Measurements from ENCODE around the gene LDLRAP1.

Gene LDLRAP1, protein sequence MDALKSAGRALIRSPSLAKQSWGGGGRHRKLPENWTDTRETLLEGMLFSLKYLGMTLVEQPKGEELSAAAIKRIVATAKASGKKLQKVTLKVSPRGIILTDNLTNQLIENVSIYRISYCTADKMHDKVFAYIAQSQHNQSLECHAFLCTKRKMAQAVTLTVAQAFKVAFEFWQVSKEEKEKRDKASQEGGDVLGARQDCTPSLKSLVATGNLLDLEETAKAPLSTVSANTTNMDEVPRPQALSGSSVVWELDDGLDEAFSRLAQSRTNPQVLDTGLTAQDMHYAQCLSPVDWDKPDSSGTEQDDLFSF

DNA sequence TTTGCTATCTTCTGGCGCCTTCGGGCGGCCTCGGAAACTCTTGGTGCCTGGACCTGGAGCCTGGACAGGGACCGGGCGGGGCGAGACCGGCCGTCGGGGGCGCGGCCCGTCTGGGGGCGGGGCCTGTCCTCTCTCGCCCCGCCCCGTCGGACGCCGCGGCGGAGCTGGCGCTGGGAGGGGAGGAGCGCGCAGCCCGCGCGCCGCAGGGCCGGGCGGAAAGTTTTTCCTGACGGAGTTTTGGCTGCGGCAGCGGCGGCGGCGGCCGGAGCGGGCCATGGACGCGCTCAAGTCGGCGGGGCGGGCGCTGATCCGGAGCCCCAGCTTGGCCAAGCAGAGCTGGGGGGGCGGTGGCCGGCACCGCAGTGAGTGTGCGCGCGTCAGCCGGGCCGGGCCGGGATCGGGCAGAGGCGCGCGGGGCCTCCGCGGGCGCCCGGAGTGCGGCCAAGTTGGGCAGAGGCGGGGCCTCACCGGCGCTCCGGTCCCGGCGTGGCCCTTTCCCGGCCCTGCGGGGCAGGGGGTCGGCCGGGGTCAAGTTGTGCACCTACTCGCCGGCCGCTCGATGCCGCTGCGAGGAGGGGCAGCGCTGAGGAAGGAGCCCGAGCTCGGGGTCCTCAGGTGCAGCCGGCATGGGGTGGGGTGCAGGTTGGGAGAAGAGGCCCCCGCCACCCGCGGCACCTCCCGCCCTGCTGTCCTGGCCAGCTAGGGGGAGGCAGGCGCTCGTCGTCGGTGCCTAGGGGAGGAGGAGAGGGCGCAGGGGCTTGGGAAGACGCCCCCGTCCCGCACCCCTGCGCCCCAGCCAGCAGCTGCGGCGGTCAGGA lies at the start of gene LDLRAP1:
Gene LDLRAP1, plus strand, starts transcription at position 182 of the 818 bp plus-strand sequence. Its CDS starts 93 bp downstream, at position 275.
- H3K36me3 ChIP-seq (ENCODE audit: insufficient read depth, low read length), result no peaks in the 10 kb centered on the region
- no peak within 1 kb of the TSS; the same call in 1 of the 2 replicates for H2AFZ ChIP-seq (ENCODE audit: low read length)
- H3K4me1 ChIP-seq (ENCODE audit: insufficient read depth, low read length, severe bottlenecking), result peaks cover 13% of the 10 kb centered on the region
- peak within 1 kb of the TSS; percentile 71 for H3K9ac ChIP-seq (ENCODE audit: low read length)
- H3K9me3 ChIP-seq (ENCODE audit: low read length), result no peaks in the 10 kb centered on the region
- H3K4me2 ChIP-seq (ENCODE audit: low read length), result peak within 1 kb of the TSS; percentile 83
- no peak within 1 kb of the TSS for H3K27ac ChIP-seq (ENCODE audit: low read depth, low read length, poor library complexity, severe bottlenecking)
- H3K27me3 ChIP-seq (ENCODE audit: insufficient read depth, low read length), result peaks cover 14% of the 10 kb centered on the region
- no peaks in the 10 kb centered on the region for H3K9me2 ChIP-seq (ENCODE audit: low read depth, low read length)
- H3F3A ChIP-seq (ENCODE audit: insufficient read depth, low read length), result no peaks in the 10 kb centered on the region
- TF ChIP-seq EZH2 (IDR thresholded peaks at IDR 0.05; ENCODE audit: borderline replicate concordance, low read length), result no peak
- TF ChIP-seq, protein P1, sequence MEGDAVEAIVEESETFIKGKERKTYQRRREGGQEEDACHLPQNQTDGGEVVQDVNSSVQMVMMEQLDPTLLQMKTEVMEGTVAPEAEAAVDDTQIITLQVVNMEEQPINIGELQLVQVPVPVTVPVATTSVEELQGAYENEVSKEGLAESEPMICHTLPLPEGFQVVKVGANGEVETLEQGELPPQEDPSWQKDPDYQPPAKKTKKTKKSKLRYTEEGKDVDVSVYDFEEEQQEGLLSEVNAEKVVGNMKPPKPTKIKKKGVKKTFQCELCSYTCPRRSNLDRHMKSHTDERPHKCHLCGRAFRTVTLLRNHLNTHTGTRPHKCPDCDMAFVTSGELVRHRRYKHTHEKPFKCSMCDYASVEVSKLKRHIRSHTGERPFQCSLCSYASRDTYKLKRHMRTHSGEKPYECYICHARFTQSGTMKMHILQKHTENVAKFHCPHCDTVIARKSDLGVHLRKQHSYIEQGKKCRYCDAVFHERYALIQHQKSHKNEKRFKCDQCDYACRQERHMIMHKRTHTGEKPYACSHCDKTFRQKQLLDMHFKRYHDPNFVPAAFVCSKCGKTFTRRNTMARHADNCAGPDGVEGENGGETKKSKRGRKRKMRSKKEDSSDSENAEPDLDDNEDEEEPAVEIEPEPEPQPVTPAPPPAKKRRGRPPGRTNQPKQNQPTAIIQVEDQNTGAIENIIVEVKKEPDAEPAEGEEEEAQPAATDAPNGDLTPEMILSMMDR (IDR thresholded peaks at IDR 0.05; ENCODE audit: low read length), result no peak
- no peaks in the 10 kb centered on the region for H3K79me2 ChIP-seq (ENCODE audit: insufficient read depth, low read length)
- peak within 1 kb of the TSS; percentile 68 for H3K4me3 ChIP-seq (ENCODE audit: low read depth, low read length, poor library complexity, severe bottlenecking)
- H4K20me1 ChIP-seq (ENCODE audit: insufficient read depth, low read length), result no peaks in the 10 kb centered on the region

DNA sequence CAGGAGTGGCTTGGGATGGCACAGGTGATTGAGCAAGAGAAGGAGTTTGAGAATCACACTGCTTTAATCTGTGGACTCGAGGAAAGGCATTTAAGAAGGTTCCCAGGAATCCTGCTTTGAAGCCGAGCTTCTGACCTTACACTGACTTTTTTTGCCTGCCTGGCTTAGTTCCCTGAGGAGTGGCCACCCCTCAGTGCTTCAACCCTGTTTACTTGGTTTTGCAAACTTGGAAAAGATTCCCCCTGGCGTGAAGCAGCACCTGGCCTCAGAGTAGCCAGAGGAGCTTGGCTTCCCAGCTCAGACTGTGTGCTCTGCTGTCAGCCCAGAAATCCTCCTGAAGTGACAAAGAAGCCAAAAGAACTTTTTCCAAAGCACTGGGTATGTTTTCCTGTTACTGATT lies 48.5 kb upstream of the LDLRAP1 start:
- Histone ChIP-seq H3K4me2 (ENCODE audit: low read length) (no peak overlapping the region), H3K9me2 (ENCODE audit: low read depth, low read length) (no peaks in the 10 kb centered on the region), H4K20me1 (ENCODE audit: insufficient read depth, low read length) (no peaks in the 10 kb centered on the region), H3K4me1 (ENCODE audit: insufficient read depth, low read length, severe bottlenecking) (no peaks in the 10 kb centered on the region), H3F3A (ENCODE audit: insufficient read depth, low read length) (no peaks in the 10 kb centered on the region), H3K27me3 (ENCODE audit: insufficient read depth, low read length) (no peaks in the 10 kb centered on the region), H3K27ac (ENCODE audit: low read depth, low read length, poor library complexity, severe bottlenecking) (no peak overlapping the region), H2AFZ (ENCODE audit: low read length) (no peak overlapping the region), H3K9ac (ENCODE audit: low read length) (no peak overlapping the region), H3K36me3 (ENCODE audit: insufficient read depth, low read length) (peaks cover 79% of the 10 kb centered on the region), H3K4me3 (ENCODE audit: low read depth, low read length, poor library complexity, severe bottlenecking) (no peak overlapping the region), H3K9me3 (ENCODE audit: low read length) (no peaks in the 10 kb centered on the region), H3K79me2 (ENCODE audit: insufficient read depth, low read length) (no peaks in the 10 kb centered on the region)
- TF ChIP-seq, protein P1 (IDR thresholded peaks at IDR 0.05; ENCODE audit: low read length), result no peak
- no peak for TF ChIP-seq EZH2 (IDR thresholded peaks at IDR 0.05; ENCODE audit: borderline replicate concordance, low read length)

DNA sequence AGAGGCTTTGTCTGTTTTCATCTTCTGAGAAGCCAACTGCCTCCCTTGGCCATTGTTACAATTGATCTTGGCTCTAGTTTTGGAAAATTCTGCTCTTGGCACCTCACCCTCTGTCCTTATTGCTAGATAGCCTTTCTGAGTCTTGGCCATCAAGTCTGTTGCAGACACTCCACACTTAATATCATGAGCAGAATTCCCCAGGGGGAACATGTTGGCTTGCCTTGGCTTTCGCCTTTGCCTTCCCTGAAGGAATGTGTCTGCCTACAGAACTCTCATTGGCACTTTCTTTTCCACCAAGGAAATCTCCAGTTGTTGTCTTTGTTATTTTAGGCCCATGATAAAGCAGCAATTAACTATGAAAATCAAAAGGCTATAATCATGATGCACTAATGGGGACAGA lies 42.7 kb upstream of the LDLRAP1 start:
- Histone ChIP-seq H2AFZ (ENCODE audit: low read length) (no peak overlapping the region), H3K9me3 (ENCODE audit: low read length) (no peaks in the 10 kb centered on the region), H3K4me3 (ENCODE audit: low read depth, low read length, poor library complexity, severe bottlenecking) (no peak overlapping the region), H3K79me2 (ENCODE audit: insufficient read depth, low read length) (no peaks in the 10 kb centered on the region), H3K27me3 (ENCODE audit: insufficient read depth, low read length) (no peaks in the 10 kb centered on the region), H3K27ac (ENCODE audit: low read depth, low read length, poor library complexity, severe bottlenecking) (no peak overlapping the region), H4K20me1 (ENCODE audit: insufficient read depth, low read length) (no peaks in the 10 kb centered on the region), H3F3A (ENCODE audit: insufficient read depth, low read length) (no peaks in the 10 kb centered on the region), H3K9ac (ENCODE audit: low read length) (no peak overlapping the region), H3K36me3 (ENCODE audit: insufficient read depth, low read length) (peaks cover 49% of the 10 kb centered on the region), H3K4me1 (ENCODE audit: insufficient read depth, low read length, severe bottlenecking) (no peaks in the 10 kb centered on the region), H3K9me2 (ENCODE audit: low read depth, low read length) (no peaks in the 10 kb centered on the region), H3K4me2 (ENCODE audit: low read length) (no peak overlapping the region)
- TF ChIP-seq, protein P1 (IDR thresholded peaks at IDR 0.05; ENCODE audit: low read length), result no peak
- TF ChIP-seq EZH2 (IDR thresholded peaks at IDR 0.05; ENCODE audit: borderline replicate concordance, low read length), result no peak
